Stomach (tissue), 4 donors: Measurements from ENCODE around the gene CARMIL1.

Source experiments
- POLR2AphosphoS5 ChIP-seq, 3 donors: sonication (generic); formaldehyde crosslinking; IDR thresholded peaks; one replicate each; pipeline ENCODE4 v1.6.1; 2016; ENCODE audit warnings: antibody characterized with exemption in 3 of 3
- TF ChIP-seq, protein P1 (sequence below), 7 experiments: fragments of 450-650 bp in 4 of 7; fragments of 200-600 bp in 3 of 7; sonication (generic) in 3 of 7; IDR thresholded peaks; one replicate each; pipeline ENCODE4 v1.5.1; 2016 to 2019; ENCODE audit warnings: antibody characterized with exemption in 7 of 7, control low read depth in 2 of 7, mild to moderate bottlenecking in 1 of 7

DNA sequence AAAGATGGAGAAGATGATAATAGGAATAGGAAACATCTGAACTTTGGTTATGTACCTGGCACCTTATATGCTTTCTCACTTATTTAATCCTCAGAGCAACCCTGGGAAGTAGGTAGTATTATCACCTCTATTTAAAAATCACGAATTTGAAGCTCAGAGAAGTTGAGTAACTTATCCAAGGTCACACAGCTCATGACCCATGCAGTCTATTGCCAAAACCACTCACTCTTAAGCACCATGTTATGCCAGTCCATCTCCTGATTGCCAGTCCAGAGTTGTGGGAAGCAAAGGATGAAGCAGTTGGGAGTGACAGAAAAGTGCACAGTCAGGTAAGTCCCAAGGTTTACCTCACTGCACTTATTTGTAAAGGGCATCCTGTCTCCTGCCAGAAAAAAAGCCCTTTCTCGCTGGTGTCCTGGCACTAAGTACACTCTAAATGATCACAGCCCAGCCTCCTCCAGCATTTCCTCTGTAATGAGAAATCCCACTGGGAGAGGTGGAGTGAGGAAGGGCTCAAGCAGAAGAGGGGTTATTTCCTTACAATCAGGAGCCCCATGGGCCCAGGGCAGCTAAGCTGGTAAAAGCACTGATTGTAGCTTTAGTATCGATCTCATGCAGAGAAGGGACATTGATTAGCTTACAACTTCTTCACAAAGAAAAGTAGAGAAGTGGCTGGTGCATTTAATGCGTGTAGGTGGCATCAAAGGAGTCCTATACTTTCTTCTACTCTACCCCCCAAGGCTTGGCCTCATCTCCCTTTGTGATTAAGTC lies 351.5 kb downstream of the CARMIL1 start:
- no peak for TF ChIP-seq POLR2AphosphoS5 (IDR thresholded peaks at IDR 0.05)
- TF ChIP-seq, protein P1, sequence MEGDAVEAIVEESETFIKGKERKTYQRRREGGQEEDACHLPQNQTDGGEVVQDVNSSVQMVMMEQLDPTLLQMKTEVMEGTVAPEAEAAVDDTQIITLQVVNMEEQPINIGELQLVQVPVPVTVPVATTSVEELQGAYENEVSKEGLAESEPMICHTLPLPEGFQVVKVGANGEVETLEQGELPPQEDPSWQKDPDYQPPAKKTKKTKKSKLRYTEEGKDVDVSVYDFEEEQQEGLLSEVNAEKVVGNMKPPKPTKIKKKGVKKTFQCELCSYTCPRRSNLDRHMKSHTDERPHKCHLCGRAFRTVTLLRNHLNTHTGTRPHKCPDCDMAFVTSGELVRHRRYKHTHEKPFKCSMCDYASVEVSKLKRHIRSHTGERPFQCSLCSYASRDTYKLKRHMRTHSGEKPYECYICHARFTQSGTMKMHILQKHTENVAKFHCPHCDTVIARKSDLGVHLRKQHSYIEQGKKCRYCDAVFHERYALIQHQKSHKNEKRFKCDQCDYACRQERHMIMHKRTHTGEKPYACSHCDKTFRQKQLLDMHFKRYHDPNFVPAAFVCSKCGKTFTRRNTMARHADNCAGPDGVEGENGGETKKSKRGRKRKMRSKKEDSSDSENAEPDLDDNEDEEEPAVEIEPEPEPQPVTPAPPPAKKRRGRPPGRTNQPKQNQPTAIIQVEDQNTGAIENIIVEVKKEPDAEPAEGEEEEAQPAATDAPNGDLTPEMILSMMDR (IDR thresholded peaks at IDR 0.05): no peak
